Aorta (tissue), 5 donors: ENCODE measurements around the gene KRTAP19-4. TPM values are rescaled to one million over a fixed set of nuclear protein-coding genes. Genes with fewer than 3 reads are reported as not detected.

Experiments
- ATAC-seq: fragments of 200-7000 bp; cut with Tn5 transposase; one replicate; pipeline ENCODE4 v1.9.1; 2022; ENCODE audit warnings: moderate library complexity; ENCODE audit not compliant: low FRiP score
- DNase-seq, 2 donors: peaks; one replicate each; pipeline ENCODE4 v3.0.0-alpha.2; 2020
- H3K27ac ChIP-seq, 2 donors: one replicate each; pipeline ENCODE4 v1.5.1; 2013; ENCODE audit warnings: low read length in 2 of 2, mild to moderate bottlenecking in 2 of 2, moderate library complexity in 2 of 2, control low read depth in 1 of 2, inconsistent platforms in 1 of 2, low read depth in 1 of 2
- H3K27me3 ChIP-seq, 2 donors: one replicate each; pipeline ENCODE4 v1.6.1; 2013; ENCODE audit warnings: control low read depth in 1 of 2, low read length in 1 of 2, mild to moderate bottlenecking in 1 of 2, moderate library complexity in 1 of 2; ENCODE audit not compliant: insufficient read depth in 2 of 2, control insufficient read depth in 1 of 2
- H3K36me3 ChIP-seq, 2 donors: one replicate each; pipeline ENCODE4 v1.6.1; 2013; ENCODE audit warnings: control low read depth in 1 of 2, low read length in 1 of 2, mild to moderate bottlenecking in 1 of 2; ENCODE audit not compliant: insufficient read depth in 2 of 2, control insufficient read depth in 1 of 2
- H3K4me1 ChIP-seq, 2 donors: one replicate each; pipeline ENCODE4 v1.6.1; 2013; ENCODE audit warnings: low read length in 2 of 2, control low read depth in 1 of 2, mild to moderate bottlenecking in 1 of 2, moderate library complexity in 1 of 2; ENCODE audit not compliant: insufficient read depth in 2 of 2, control insufficient read depth in 1 of 2
- H3K4me3 ChIP-seq, 2 donors: one replicate each; pipeline ENCODE4 v1.5.1; 2013; ENCODE audit warnings: low read length in 2 of 2, control low read depth in 1 of 2, mild to moderate bottlenecking in 1 of 2
- H3K9me3 ChIP-seq: one replicate; pipeline ENCODE4 v1.6.1; 2013; ENCODE audit warnings: mild to moderate bottlenecking, low read length; ENCODE audit not compliant: control insufficient read depth
- WGBS, 2 donors: extraction: QIAGEN DNeasy Blood & Tissue Kit; methylation state at CpG; one replicate each; pipeline ENCODE4 v1.1.7; 2013; 5-methylcytosine and 5-hydroxymethylcytosine counted together
- intact Hi-C, 2 donors: fragments of 100-400 bp; cut with DNase I; formaldehyde crosslinking; loops; one replicate each; pipeline versions ENCODE4 v1.14.2 to v1.15.0; 2022
- polyA plus RNA-seq, 2 donors: library from polyadenylated mRNA; stranded (reverse); fragments of 200-250 nt; gene quantifications; one replicate each; pipeline ENCODE4 v1.2.3, GENCODE V29; 2013
- total RNA-seq, 2 donors: library from RNA; stranded (reverse); fragmentation: NEBNext Ultra II Directional; extraction: Animal tissue kit (Norgen Biotek cat#: 25700); gene quantifications; one replicate each; pipeline ENCODE4 v1.2.1, GENCODE V29; 2021
- donor health status: healthy with polysubstance abuse.
- donor health status: Bipolar disorder and iron deficiency.
- donor health status: DM: no; HTN: no; CAD: no.
- donor health status: DM: no; HTN: no; CAD: no.
- donor health status: DM: yes; HTN: yes; CAD: no.

KRTAP19-4 gene
- total and polyA plus RNA-seq, 4 donors: not detected

DNA sequence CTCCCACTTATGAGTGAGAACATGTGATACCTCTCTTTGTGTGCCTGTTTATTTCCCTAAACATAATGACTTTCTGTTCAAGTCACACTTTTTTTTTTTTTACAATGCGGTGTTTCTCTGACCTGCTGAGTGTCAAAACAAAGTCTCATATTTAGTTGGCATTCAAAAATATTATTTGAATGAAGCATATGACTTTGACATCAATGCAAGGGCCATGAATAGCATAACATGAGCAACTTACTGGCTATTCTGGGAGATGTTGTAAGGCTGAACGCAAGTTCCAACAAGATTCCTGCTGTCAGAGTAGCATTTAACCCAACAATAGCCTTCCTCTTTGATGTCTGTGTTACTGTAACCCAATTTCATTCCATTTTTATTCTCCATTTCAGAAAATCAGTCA lies 14.8 kb downstream of the KRTAP19-4 start:
- H3K36me3 ChIP-seq: no peaks in the 10 kb centered on the region
- no peak overlapping the region for H3K27ac ChIP-seq
- no peaks in the 10 kb centered on the region for H3K4me1 ChIP-seq
- H3K4me3 ChIP-seq: no peak overlapping the region
- no peaks in the 10 kb centered on the region for H3K27me3 ChIP-seq
- 17 to 19% methylated on average over 2 of the region's 2 CpGs for WGBS, 2 donors
- H3K9me3 ChIP-seq: peaks cover 3% of the 10 kb centered on the region
- ATAC-seq (no peak), DNase-seq (no peak)
- intact Hi-C loops: no loop called here

DNA sequence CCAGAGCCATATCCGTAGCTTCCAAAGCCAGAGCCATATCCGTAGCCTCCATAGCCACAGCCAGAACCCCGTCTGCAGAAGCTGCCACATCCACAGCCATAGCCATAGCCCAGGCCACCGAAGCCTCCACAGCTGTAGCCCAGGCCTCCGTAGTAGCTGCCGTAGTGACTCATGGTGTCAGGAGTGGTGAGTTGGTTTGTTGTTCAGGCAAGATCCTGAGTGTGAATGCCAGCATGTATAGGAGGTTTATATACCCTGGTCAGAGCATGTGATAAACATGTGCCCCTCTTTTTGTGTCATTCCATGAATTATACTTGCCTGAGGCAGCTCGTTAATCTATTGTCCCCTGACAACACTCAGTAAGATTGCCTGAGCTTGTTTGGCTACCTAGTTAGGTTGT lies 16.8 kb downstream of the KRTAP19-4 start, which contains the start of gene KRTAP19-1:
TSS of gene KRTAP19-1 (minus strand) at position 223 of the 400 bp plus-strand sequence. CDS start at position 173, 50 bp downstream.
- ATAC-seq (no peak), DNase-seq (peak in 1 of 2 donors; percentile 28)
- Histone ChIP-seq H3K36me3 (no peaks in the 10 kb centered on the region), H3K4me3 (no peak within 1 kb of the TSS), H3K4me1 (no peaks in the 10 kb centered on the region), H3K27ac (no peak within 1 kb of the TSS), H3K27me3 (no peaks in the 10 kb centered on the region), H3K9me3 (no peaks in the 10 kb centered on the region)
- intact Hi-C loops: no loop called here
- WGBS, 2 donors: 93 to 94% methylated on average over 7 of the region's 7 CpGs

DNA sequence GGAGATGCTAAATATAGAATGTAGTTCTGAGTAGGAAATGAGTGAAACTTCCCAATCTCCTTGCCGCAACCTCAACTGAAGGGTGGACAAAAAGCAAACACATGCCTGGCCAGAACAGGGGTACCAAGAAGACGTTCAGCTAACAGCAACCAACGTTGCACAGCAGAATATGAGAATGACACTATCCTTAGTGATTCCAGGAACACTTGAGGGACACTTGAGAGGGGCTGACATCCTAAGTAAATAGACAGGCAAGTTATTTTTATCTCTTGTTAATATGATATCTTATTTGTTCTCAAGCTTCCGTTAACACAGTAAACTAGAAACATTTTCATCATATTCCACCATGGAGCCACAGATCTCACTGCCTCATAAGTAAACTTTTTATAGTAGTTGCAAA lies 17.7 kb downstream of the KRTAP19-4 start:
- Histone ChIP-seq H3K27me3 (no peaks in the 10 kb centered on the region), H3K9me3 (no peaks in the 10 kb centered on the region), H3K36me3 (no peaks in the 10 kb centered on the region), H3K4me3 (no peak overlapping the region), H3K27ac (no peak overlapping the region), H3K4me1 (no peaks in the 10 kb centered on the region)
- no peak for DNase-seq
- ATAC-seq: no peak
- WGBS, 2 donors: 19 to 29% methylated on average over 4 of the region's 4 CpGs
- intact Hi-C loops: no loop called here

DNA sequence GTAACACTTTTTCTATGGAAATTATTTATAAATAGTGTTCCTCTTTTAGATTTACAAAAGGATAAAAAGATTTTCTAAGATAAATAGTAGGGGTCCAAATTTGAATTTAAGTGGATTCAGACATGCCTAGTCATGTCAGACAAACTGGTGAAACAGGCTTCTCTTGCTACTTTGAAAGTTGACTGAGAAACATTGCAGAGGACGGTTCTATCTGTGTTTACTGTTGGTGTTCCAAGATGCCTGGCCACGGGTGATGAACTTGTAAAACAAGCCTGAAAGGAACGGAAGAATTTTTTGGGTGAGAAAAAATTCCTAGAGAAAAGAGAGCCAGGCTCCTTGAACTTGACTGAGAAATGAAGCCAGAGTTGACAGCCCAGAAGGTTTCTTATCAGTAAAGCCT lies 19.0 kb downstream of the KRTAP19-4 start:
- H3K27ac ChIP-seq: no peak overlapping the region
- intact Hi-C loops: no loop called here
- H3K4me1 ChIP-seq: no peaks in the 10 kb centered on the region
- H3K27me3 ChIP-seq: no peaks in the 10 kb centered on the region
- 16 to 19% methylated on average over 3 of the region's 3 CpGs for WGBS, 2 donors
- H3K36me3 ChIP-seq: no peaks in the 10 kb centered on the region
- DNase-seq (no peak), ATAC-seq (no peak)
- H3K9me3 ChIP-seq: no peaks in the 10 kb centered on the region
- no peak overlapping the region for H3K4me3 ChIP-seq

DNA sequence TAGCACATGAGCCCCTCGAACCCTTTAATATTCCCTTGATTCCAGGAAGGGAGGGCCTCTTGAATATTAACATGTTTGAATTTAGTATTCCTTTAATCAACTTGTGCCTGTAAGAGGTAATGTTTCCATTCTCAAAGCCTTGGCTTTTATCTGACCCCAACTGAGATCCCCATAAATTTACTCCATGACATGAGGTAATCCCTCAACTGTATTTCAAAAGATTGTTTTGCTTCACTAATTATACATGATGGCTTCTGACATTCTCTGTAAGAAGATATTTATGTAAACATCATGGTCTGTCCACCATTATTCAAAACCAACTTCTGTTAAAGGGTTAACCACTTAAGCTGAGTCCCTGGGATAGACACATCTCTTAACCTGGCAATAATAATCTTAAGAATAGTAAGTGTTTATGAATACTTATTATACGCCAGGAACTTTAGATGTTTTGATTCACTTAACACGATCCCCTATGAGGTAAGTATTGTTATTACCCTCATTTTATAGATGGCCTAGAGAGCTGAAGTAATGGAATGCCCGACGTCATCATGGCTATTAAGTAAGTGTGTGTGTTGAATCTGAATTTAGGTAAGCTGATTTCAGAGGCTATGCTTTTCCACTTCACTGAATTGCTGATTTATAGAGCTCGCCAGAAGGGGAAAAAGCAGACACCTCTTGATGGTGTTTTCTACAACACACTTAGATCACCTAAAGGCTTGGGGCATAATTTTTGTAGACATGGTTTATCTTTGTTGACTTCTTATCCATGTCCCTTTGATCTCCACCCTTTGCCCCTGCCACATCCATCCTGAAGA lies 27.9 kb downstream of the KRTAP19-4 start:
- Histone ChIP-seq H3K27me3 (no peaks in the 10 kb centered on the region), H3K4me1 (no peaks in the 10 kb centered on the region), H3K27ac (no peak overlapping the region), H3K9me3 (no peaks in the 10 kb centered on the region), H3K4me3 (no peak overlapping the region), H3K36me3 (no peaks in the 10 kb centered on the region)
- intact Hi-C loops: no loop called here
- no peak for DNase-seq
- no peak for ATAC-seq
- WGBS, 2 donors: 80 to 83% methylated on average over 6 of the region's 6 CpGs

DNA sequence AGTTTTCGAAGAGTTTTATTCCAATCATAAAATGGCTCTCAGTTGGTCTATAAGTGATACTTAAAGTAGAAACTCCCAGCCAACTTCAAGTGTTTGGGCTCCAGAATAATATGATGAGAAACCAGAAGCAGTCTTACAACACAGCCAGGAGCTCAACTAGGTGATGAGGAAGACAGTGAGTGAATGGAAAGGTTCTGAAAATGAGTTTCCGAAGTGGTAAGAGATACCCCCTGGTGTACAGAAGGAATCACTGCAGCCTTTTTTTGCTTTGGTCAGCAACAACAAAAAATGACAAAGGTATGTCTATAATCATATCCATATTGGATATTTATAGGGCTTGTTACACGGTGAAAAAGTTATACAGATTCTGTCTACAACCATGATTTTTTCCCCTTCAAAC lies 33.3 kb downstream of the KRTAP19-4 start:
- Histone ChIP-seq H3K4me3 (no peak overlapping the region), H3K27ac (no peak overlapping the region), H3K4me1 (no peaks in the 10 kb centered on the region), H3K9me3 (no peaks in the 10 kb centered on the region), H3K27me3 (no peaks in the 10 kb centered on the region), H3K36me3 (no peaks in the 10 kb centered on the region)
- WGBS, 2 donors: 68 to 88% methylated on average over 3 of the region's 3 CpGs
- intact Hi-C loops: no loop called here
- no peak for DNase-seq
- ATAC-seq: no peak

DNA sequence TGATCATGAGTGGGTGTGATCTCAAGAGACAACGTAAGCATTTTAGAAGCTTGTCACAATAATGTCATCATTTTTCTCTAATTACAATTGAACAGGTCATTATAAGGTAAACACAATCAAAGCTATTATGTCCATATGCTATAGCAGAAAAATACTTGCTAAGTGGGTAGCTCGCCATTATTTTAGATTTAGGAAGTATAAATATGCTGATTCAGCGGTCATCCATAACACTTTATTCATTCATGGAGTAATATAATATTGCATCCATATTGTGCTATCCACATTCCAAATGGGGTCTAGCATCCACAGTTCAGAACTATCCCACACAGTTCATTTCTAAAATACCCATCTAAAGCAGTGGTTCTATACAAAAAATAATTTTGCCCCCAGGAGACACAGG lies 48.5 kb downstream of the KRTAP19-4 start:
- WGBS, 2 donors: 96 to 99% methylated on average over 3 of the region's 3 CpGs
- intact Hi-C loops: no loop called here
- Histone ChIP-seq H3K27ac (no peak overlapping the region), H3K27me3 (no peaks in the 10 kb centered on the region), H3K4me3 (no peak overlapping the region), H3K9me3 (no peaks in the 10 kb centered on the region), H3K4me1 (no peaks in the 10 kb centered on the region), H3K36me3 (no peaks in the 10 kb centered on the region)
- ATAC-seq: no peak
- no peak for DNase-seq

DNA sequence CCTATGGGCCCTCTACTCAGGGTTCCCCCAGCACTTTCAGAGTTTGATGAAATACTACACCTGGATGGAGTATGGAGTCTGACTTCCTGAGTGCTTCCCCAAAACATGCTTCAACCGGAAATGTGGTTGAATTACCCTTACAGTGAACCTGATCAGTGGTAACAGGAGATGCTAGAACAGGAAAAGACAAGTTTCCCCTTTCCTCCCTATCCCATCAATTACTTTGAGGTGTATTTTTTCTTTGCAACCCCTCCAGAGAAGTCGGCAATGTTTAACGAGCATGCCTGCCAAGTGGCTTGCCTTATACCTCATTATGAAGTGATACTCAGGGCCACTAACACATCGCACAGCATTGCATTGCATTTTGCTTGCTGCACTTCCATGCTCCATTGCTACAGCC lies 49.9 kb downstream of the KRTAP19-4 start:
- Histone ChIP-seq H3K27ac (no peak overlapping the region), H3K4me3 (no peak overlapping the region), H3K36me3 (no peaks in the 10 kb centered on the region), H3K4me1 (no peaks in the 10 kb centered on the region), H3K9me3 (no peaks in the 10 kb centered on the region), H3K27me3 (no peaks in the 10 kb centered on the region)
- 48 to 50% methylated on average over 4 of the region's 4 CpGs for WGBS, 2 donors
- DNase-seq (no peak), ATAC-seq (no peak)
- intact Hi-C loops: no loop called here
